GM18508 (cell line): Measurements from ENCODE around the gene AP5S1.
"Not testable (repeated sequence)": the region's sequence is repeated elsewhere in the genome, so short reads cannot be mapped to it uniquely, and the experiment has no call there.

Experiments
- ATAC-seq: cut with Tn5 transposase; IDR thresholded peaks from one replicate; pipeline ENCODE4 v1.9.1; 2021; ENCODE audit warnings: moderate number of reproducible peaks; ENCODE audit not compliant: insufficient read depth, unreplicated experiment

The AP5S1 gene

GRCh38 chr20:3840201-3840600 lies 19.9 kb downstream of the AP5S1 start:
- ATAC-seq, result not testable (repeated sequence)

GRCh38 chr20:3842348-3842930 lies 22.1 kb downstream of the AP5S1 start:
- no peak for ATAC-seq

DNA sequence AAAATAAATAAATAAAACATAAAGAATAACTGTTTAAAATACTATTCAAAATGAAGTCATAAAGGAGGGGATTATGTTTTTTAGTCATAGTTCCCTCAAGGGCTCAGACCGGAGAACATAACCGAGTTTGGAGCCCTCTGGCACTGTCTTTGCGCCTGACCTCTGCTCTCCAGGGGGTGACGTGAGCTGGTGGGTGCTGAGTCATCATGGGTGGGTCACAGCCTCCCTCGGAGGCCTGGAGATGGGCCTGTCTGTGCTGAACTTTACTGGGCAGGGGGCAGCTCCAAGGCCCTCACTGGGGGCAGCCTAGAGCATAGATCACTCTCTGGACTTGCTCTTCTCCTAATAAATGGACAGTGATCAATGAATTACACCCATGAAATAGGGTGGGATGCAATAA lies 23.1 kb downstream of the AP5S1 start:
- no peak for ATAC-seq

DNA sequence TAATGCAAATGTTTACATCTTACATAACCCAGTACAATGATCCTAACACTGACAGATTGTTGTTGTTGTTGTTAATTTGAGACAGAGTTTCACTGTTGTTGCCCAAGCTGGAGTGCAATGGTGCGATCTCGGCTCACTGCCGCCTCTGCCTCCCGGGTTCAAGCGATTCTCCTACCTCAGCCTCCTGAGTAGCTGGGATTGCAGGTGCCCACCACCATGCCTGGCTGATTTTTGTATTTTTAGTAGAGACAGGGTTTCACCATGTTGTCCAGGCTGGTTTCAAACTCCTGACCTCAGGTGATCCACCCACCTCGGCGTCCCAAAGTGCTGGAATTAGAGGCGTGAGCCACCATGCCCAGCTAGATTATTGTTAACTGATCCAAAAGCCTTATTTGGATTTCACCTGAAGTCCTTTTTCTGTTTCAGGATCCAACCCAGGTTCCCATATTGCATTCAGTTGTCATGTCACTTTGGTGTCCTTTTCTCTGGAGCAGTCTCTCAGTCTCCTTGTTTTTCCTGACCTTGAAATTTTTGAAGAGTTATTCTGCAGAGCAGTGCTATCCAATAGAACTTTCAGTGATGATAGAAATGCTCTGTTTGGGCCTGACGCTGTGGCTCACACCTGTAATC lies 23.8 kb downstream of the AP5S1 start:
- ATAC-seq, result not testable (repeated sequence)

GRCh38 chr20:3846378-3846739 lies 26.0 kb downstream of the AP5S1 start:
- no peak for ATAC-seq

- no peak for ATAC-seq
Observed at GRCh38 chr20:3846740-3847428, 26.5 kb downstream of the AP5S1 start, which contains the start of gene MAVS. TSS of gene MAVS (plus strand) at chr20:3846834. CDS start at chr20:3854625, 7,791 bp downstream.

DNA sequence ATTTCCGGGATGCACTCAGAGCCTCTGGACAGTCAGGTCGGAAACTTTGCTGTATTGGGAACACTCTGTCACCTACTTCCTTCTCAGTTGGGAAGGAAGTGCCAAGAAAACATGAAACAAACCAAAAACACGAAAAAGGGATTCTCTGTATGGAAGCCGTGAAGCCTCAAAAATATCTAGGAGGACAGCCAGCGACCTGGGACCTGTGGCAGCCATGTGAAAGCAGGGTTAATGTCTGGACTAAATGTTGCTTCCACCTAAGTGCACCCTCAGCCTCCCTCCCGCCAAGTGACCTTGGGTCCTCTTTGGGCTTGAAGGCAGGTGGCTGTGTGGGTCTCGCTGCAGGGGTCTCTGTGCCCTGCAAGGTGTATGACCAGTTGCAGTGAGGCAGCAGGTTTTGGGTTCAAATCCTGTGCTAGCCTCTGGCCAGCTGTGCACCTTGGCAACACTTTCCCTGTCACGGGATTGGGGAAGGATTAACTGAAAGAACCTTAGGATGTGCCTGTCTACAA lies 27.1 kb downstream of the AP5S1 start:
- no peak for ATAC-seq

- ATAC-seq, result no peak
Observed at GRCh38 chr20:3848565-3848964, 28.2 kb downstream of the AP5S1 start.

- no peak for ATAC-seq
Observed at GRCh38 chr20:3854462-3854871, 34.1 kb downstream of the AP5S1 start.

DNA sequence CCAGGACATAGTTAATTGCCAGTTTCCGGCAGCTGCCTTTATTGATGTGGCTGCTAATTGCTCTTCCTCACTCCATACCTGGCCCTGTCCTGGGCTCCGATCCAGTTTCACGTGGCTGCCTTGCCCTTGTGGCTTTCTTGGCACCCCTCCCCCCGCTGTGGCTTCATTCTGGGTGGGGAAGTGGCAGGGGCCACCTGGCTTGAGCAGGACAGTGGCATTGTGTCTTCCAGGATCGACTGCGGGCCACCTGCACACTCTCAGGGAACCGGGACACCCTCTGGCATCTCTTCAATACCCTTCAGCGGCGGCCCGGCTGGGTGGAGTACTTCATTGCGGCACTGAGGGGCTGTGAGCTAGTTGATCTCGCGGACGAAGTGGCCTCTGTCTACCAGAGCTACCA lies 37.1 kb downstream of the AP5S1 start:
- no peak for ATAC-seq

DNA sequence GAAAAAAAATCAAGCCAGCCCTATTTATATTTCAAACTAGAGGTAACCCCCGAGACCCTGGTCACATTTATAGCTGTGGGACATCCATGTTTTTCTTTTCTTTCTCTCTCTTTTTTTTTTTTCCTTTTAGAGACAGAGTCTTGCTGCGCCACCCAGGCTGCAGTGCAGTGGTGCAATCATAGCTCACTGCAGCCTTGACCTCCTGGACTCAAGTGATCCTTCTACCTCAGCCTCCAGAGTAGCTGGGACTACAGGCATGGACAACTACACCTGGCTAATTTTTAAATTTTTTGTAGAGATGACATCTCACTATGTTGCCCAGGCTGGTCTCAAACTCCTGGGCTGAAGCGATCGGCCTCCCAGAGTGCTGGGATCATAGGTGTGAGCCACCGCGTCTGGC lies 38.3 kb downstream of the AP5S1 start:
- no peak for ATAC-seq

DNA sequence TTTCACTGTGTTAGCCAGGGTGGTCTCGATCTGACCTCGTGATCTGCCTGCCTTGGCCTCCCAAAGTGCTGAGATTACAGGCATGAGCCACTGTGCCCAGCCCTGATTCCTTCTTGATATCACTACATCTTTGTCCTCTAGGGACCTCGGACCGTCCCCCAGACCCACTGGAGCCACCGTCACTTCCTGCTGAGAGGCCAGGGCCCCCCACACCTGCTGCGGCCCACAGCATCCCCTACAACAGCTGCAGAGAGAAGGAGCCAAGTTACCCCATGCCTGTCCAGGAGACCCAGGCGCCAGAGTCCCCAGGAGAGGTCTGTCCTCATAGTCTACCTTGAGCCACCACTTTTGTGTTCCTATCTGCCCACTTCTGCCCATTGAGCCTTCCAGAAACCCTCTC lies 40.8 kb downstream of the AP5S1 start:
- no peak for ATAC-seq

GRCh38 chr20:3862333-3862732 lies 42.0 kb downstream of the AP5S1 start:
- no peak for ATAC-seq

GRCh38 chr20:3863317-3863716 lies 43.0 kb downstream of the AP5S1 start:
- no peak for ATAC-seq

DNA sequence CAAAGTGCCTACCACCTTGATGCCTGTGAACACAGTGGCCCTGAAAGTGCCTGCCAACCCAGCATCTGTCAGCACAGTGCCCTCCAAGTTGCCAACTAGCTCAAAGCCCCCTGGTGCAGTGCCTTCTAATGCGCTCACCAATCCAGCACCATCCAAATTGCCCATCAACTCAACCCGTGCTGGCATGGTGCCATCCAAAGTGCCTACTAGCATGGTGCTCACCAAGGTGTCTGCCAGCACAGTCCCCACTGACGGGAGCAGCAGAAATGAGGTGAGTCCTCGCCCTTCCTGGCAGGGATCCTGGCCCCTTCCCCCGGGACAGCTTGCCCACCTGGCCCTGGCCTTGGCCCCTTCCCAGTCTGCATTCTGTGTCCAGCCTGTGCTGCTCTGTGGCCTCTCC lies 44.2 kb downstream of the AP5S1 start:
- ATAC-seq, result no peak

- no peak for ATAC-seq
Observed at GRCh38 chr20:3865152-3865886, 45.0 kb downstream of the AP5S1 start.

DNA sequence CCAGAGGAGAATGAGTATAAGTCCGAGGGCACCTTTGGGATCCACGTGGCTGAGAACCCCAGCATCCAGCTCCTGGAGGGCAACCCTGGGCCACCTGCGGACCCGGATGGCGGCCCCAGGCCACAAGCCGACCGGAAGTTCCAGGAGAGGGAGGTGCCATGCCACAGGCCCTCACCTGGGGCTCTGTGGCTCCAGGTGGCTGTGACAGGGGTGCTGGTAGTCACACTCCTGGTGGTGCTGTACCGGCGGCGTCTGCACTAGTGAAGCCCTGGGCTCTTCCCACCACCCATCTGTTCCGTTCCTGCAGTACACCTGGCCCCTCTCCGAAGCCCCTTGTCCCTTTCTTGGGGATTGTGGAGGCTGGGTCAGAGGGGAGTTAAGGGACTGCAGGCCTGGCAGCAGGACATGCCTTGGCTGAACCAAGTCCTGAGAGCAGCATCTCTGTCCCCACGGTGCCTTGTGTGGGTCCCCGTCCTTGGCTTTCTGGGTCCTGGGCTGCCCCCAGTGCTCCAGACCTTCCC lies 45.6 kb downstream of the AP5S1 start:
- no peak for ATAC-seq

DNA sequence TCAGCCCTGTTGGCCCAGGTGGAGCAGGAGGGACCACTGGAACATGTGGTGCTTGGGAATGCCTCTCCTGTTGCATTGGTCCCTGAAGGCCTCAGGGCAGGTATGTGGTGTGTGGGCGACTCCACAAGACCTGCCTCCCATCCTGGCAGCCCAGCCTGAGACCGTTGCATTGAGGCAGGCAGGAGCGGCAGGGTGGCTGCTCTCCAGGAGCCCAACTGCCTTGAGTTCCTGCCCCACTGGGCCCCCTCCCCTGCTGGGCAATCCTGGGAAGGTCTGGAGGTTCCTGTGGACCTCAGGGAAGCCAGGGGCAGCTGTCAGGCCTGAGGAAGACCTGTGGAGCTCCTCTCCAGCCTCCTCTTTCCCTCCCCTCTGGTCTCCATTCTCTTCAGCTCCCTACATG lies 46.1 kb downstream of the AP5S1 start:
- ATAC-seq, result no peak

- ATAC-seq, result no peak
Observed at GRCh38 chr20:3867802-3868201, 47.5 kb downstream of the AP5S1 start.

DNA sequence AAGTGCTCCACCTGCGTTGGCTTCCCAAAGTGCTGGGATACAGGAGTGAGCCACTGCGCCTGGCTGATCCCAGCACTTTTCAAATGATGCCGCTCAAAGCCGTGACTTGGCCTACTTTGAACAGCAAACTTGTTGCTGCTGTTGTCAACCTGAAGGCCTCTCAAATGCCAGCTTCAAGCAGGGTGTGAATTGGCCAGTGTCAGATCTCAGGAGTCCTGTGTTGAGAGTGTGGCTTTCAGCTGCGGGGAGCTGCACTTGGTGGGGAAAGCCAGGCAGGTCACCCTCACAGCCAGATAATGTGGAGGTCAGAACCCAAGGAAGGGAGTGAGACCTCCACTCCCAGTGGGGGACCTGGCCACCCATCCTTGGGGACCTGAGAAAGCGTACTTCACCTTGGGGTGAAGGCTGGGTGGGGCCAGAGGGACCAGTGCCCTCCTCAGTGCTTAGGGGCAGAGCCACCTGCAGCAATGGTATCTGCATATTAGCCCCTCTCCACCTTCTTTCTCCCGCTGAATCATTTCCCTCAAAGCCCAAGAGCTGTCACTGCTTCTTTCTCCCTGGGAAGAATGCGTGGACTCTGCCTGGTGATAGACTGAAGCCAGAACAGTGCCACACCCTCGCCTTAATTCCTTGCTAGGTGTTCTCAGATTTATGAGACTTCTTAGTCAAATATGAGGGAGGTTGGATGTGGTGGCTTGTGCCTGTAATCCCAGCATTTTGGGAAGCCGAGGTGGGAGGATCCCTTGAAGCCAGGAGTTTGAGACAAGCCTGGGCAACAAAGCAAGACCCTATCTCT lies 49.7 kb downstream of the AP5S1 start:
- ATAC-seq, result no peak
